Large intestine (tissue), 3 donors: ENCODE results near the gene HSD11B1L. TPM values are rescaled to one million over a fixed set of nuclear protein-coding genes. Genes with fewer than 3 reads are reported as not detected.
A peak's percentile ranks its signal among the peaks of the same experiment; 100 is the strongest.
"Not testable (repeated sequence)": the region's sequence is repeated elsewhere in the genome, so short reads cannot be mapped to it uniquely, and the experiment has no call there.

Experiments
- DNase-seq, 2 donors: peaks; one replicate each; pipeline versions ENCODE4 v3.0.0 to v3.0.0-alpha.2; 2013
- H3K27ac ChIP-seq: one replicate; pipeline ENCODE4 v1.5.1; 2013; ENCODE audit warnings: low read length
- H3K27me3 ChIP-seq: 2 replicates; pipeline ENCODE4 v1.6.1; 2013; ENCODE audit warnings: low read length; ENCODE audit not compliant: control insufficient read depth, insufficient read depth
- H3K36me3 ChIP-seq: 2 replicates; pipeline ENCODE4 v1.6.1; 2013; ENCODE audit warnings: low read length; ENCODE audit not compliant: control insufficient read depth, insufficient read depth
- H3K4me1 ChIP-seq: one replicate; pipeline ENCODE4 v1.6.1; 2013; ENCODE audit warnings: low read length; ENCODE audit not compliant: control insufficient read depth, insufficient read depth
- H3K4me3 ChIP-seq: one replicate; pipeline ENCODE4 v1.5.1; 2013; ENCODE audit warnings: low read length
- H3K9me3 ChIP-seq: one replicate; pipeline ENCODE4 v1.6.1; 2013; ENCODE audit warnings: mild to moderate bottlenecking, low read depth, low read length, moderate library complexity; ENCODE audit not compliant: control insufficient read depth
- WGBS: methylation state at CpG from one replicate; pipeline ENCODE4 v1.1.5; 2013; ENCODE audit warnings: low lambda C conversion rate; ENCODE audit not compliant: insufficient coverage; 5-methylcytosine and 5-hydroxymethylcytosine counted together
- polyA plus RNA-seq: library from polyadenylated mRNA; unstranded; fragments of 120-200 nt; gene quantifications from one replicate; pipeline ENCODE4 v1.2.1, GENCODE V29; 2013

HSD11B1L gene
- polyA plus RNA-seq, 1 donor = 5.7 TPM

DNA sequence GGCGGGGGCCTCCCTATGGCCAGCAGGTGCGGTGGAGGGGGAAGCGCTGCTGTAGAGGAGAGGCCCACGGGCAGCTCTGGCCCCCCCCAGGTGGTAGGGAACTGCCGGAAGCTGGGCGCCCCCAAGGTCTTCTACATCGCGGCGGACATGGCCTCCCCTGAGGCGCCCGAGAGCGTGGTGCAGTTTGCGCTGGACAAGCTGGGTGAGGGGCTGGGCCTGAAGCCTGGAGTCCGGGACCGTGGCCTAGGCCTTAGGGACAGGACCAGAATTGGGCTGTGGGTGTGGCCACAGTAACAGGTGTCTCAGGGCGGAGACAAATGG is 5.5 kb downstream of the HSD11B1L start:
- no CpG with 5 or more reads among the region's 16 CpGs for WGBS
- H3K27ac ChIP-seq = peak overlapping the region; percentile 77
- peaks cover 9% of the 10 kb centered on the region for H3K9me3 ChIP-seq
- H3K4me1 ChIP-seq = peaks cover 8% of the 10 kb centered on the region
- no peak for DNase-seq
- H3K27me3 ChIP-seq = no peaks in the 10 kb centered on the region
- no peaks in the 10 kb centered on the region for H3K36me3 ChIP-seq
- peak overlapping the region; percentile 35 for H3K4me3 ChIP-seq

DNA sequence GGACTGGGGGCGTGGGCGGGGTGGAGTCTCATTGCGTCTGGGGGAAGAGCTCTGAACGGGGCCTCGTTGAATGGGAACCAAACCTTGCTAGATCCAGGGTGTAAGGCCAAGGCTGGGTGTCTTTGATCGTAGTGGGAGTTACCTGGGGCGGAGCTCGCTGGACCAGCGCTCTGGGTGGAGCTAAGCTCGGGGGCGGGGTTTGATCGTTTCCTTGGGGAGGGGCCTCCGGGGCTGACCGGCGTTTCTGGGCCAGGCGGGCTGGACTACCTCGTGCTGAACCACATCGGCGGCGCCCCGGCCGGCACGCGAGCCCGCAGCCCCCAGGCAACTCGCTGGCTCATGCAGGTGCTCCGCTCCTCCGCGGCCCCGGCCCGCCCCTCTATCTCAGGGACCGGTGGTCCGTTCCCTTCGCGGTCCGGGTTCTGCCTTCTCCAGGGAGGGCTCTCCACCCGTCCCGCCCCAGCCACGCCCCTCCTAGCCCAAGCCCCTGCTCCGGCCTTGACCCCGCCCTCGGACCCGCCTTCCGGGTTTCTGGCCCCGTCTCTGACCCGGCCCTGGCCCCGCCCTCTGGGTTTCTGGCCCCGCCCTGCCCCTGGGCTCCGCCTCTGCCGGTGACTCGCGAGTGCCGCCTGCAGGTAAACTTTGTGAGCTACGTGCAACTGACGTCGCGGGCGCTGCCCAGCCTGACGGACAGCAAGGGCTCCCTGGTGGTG is 6.0 kb downstream of the HSD11B1L start:
- peak overlapping the region; percentile 35 for H3K4me3 ChIP-seq
- peak; percentile 94 to 95 for DNase-seq
- H3K9me3 ChIP-seq = peaks cover 9% of the 10 kb centered on the region
- WGBS = no CpG with 5 or more reads among the region's 59 CpGs
- peak overlapping the region; percentile 77 for H3K27ac ChIP-seq
- H3K4me1 ChIP-seq = peaks cover 8% of the 10 kb centered on the region
- peaks cover 4% of the 10 kb centered on the region for H3K36me3 ChIP-seq
- H3K27me3 ChIP-seq = no peaks in the 10 kb centered on the region

DNA sequence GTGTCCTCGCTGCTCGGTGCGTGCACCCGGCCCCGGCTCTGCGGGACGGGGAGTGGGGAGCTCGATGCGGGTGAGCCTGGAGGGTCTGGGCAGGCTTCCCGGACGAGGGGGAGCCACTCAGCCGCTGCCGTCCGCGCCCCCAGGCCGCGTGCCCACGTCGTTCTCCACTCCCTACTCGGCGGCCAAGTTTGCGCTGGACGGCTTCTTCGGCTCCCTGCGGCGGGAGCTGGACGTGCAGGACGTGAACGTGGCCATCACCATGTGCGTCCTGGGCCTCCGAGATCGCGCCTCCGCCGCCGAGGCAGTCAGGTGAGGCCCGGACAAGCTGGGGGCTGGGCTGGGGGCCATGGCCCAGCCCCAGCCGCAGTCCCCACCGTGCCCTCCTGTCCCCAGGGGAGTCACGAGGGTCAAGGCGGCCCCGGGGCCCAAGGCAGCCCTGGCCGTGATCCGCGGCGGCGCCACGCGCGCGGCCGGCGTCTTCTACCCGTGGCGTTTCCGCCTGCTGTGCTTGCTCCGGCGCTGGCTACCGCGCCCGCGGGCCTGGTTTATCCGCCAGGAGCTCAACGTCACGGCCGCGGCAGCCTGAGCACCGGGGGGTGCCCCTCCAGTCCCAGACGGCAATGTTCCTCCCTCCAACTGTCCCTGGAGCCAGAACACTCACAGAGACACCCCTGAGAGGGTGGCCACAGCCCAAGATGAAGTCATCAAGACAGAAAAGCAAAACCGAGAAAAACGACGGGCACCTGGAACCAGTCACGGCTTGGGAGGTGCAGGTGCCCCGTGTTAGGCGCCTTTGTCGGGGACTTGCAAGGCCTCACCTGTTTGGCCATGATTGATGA is 6.8 kb downstream of the HSD11B1L start:
- no peaks in the 10 kb centered on the region for H3K27me3 ChIP-seq
- peaks cover 14% of the 10 kb centered on the region for H3K4me1 ChIP-seq
- WGBS = 90% methylated on average over 2 of the region's 76 CpGs
- H3K9me3 ChIP-seq = peaks cover 9% of the 10 kb centered on the region
- no peak for DNase-seq
- peak overlapping the region; percentile 35 for H3K4me3 ChIP-seq
- peaks cover 11% of the 10 kb centered on the region for H3K36me3 ChIP-seq
- peak overlapping the region; percentile 77 for H3K27ac ChIP-seq

DNA sequence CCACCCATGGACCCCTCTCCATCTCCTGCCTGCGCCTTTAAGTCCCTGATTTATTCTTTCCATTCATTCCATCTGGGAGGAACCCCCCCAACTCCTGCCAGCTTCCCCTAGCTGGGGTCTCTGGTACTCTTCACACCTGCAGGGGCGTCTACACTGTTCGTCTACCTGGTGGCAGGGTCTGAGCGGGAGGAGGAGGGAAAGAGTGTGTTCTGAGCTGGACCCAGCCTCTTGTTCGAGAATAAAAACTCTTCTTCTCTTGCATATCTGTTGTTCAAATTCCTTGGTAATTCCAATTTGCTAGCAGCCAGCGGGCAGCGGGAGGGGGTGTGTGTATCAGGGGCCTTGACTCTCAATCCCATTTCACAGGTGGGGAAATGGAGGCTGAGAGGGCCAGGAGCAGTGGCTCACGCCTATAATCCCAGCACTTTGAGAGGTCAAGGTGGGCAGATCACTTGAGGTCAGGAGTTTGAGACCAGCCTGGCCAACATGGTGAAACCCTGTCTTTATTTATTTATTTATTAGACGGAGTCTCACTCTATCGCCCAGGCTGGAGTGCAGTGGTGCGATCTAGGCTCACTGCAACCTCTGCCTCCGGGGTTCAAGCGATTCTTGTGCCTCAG is 7.5 kb downstream of the HSD11B1L start:
- not testable (repeated sequence) for H3K27me3 ChIP-seq, H3K4me3 ChIP-seq, DNase-seq, H3K9me3 ChIP-seq, H3K27ac ChIP-seq
- Histone ChIP-seq H3K4me1 (peaks cover 14% of the 10 kb centered on the region), H3K36me3 (peaks cover 19% of the 10 kb centered on the region)
- WGBS = 100% methylated on average over 2 of the region's 13 CpGs

DNA sequence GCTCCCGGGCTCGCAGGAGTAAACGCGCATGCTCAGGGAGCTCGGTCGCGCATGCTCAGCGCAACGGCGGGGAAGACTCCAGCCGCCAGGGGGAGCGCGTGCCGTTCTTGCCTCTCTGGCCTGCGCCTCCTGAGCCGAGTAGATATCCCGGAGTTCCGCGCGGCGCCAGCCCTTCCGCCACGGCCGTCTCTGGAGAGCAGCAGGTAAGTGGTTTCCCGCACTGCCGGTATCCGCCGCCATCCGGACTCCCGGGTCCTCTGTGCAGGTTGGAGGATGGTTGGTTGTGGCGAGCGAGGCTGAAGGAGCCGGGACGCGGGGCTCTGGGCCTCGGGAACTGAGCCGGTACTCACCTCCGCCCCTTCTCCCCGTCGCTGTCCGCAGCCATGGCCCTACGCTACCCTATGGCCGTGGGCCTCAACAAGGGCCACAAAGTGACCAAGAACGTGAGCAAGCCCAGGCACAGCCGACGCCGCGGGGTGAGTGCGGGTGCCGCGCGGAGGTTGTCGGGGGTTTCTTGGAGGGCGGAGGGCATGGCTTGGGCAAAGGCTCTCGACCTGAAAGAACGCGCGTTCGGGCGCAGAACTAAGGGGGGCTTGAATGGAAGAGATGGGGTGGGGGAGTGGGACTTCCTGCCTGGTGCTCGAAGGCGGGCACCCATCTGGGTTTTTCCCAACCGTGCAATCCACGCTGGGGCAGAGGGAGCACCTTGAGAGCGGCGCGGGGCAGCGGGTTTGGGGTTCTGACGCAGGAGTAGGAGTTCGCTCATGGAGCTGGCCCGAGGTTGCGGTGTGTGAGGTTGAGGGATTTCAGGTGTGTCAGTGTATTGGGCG is 9.5 kb downstream of the HSD11B1L start, which contains the start of gene RPL36:
RPL36 (plus strand) TSS at position 171 of the 830 bp plus-strand sequence; CDS start at position 384, 213 bp downstream.
- Histone ChIP-seq H3K4me1 (peaks cover 14% of the 10 kb centered on the region), H3K4me3 (peak within 1 kb of the TSS; percentile 97), H3K9me3 (peaks cover 9% of the 10 kb centered on the region), H3K27ac (peak within 1 kb of the TSS; percentile 87), H3K27me3 (no peaks in the 10 kb centered on the region), H3K36me3 (peaks cover 39% of the 10 kb centered on the region)
- WGBS = no CpG with 5 or more reads among the region's 73 CpGs
- DNase-seq = peak; percentile 97 to 99

DNA sequence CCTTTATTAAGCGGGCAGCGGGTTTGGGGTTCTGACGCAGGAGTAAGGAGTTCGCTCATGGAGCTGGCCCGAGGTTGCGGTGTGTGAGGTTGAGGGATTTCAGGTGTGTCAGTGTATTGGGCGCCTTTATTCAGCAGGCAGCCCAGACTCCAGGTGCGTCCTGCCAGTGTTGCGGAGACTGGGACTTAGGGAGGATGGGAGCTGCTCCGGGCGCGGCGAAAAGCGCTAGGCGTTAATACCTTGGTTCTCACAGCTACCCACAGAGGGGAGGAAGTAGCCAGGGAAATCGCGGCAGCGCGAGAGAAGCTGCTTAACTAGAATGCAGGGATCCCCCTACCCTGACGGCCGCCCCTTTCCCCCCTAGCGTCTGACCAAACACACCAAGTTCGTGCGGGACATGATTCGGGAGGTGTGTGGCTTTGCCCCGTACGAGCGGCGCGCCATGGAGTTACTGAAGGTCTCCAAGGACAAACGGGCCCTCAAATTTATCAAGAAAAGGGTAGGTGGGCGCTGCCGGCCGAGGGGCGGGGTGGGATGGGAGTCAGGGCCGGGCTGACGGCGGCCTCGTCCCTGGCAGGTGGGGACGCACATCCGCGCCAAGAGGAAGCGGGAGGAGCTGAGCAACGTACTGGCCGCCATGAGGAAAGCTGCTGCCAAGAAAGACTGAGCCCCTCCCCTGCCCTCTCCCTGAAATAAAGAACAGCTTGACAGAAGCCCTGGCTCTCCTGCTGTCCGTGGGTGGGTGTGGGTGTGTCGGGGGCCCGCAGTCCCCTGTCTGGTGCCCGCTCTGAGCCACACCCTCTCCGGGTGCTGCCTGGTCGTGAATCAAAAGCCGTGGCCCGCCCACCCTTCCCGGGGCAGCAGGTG is 10.4 kb downstream of the HSD11B1L start:
- H3K4me3 ChIP-seq = peak overlapping the region; percentile 97
- peak; percentile 53 to 72 for DNase-seq
- H3K36me3 ChIP-seq = peaks cover 48% of the 10 kb centered on the region
- WGBS = no CpG with 5 or more reads among the region's 54 CpGs
- peaks cover 9% of the 10 kb centered on the region for H3K9me3 ChIP-seq
- H3K27me3 ChIP-seq = no peaks in the 10 kb centered on the region
- peaks cover 13% of the 10 kb centered on the region for H3K4me1 ChIP-seq
- peak overlapping the region; percentile 87 for H3K27ac ChIP-seq

DNA sequence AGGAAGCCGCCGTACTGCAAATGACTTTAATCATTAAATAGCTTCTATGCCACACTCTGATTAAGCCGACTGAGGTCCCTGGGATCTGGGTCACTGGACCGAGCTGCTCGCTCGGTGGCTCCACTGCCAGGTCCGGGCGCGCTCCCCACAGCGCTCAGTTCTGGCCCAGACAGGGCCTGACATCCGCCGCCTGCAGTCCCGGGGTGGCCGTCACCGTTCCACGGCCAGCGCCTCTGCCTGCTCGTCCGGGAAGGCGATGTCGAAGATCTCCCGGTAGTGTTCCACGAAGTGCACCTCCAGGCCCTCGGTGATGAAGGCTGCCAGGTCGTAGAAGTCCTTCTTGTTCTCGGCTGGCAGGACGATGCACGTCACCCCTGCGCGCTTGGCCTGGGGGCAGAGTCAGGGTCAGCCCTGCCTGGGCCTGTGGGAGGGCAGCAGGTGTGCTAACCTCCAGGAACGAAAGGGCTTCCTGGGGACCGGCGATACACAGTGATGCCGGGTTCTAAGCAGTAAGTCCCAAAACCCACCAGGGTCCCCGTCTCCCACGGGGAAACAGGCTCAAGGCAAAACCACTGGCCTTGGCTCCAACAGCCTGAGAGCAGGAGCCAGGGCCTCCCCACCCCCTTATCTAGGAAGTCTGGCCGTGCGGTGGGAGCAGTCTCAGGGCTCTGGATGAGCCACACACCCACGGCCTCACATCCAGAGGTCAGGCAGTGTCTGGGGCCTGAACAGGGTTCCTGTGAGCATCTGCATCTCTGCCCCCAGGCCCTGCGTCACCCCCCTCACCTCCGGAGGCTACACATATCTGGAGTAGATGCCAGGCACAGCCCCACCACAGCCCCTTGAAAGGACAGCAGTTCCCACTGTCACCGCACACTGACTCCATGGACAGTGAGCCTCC is 11.2 kb downstream of the HSD11B1L start:
- Histone ChIP-seq H3K9me3 (peaks cover 8% of the 10 kb centered on the region), H3K27ac (peak overlapping the region; percentile 87), H3K4me1 (peaks cover 9% of the 10 kb centered on the region), H3K4me3 (peak overlapping the region; percentile 97), H3K36me3 (peaks cover 56% of the 10 kb centered on the region), H3K27me3 (no peaks in the 10 kb centered on the region)
- WGBS = no CpG with 5 or more reads among the region's 42 CpGs
- no peak for DNase-seq

DNA sequence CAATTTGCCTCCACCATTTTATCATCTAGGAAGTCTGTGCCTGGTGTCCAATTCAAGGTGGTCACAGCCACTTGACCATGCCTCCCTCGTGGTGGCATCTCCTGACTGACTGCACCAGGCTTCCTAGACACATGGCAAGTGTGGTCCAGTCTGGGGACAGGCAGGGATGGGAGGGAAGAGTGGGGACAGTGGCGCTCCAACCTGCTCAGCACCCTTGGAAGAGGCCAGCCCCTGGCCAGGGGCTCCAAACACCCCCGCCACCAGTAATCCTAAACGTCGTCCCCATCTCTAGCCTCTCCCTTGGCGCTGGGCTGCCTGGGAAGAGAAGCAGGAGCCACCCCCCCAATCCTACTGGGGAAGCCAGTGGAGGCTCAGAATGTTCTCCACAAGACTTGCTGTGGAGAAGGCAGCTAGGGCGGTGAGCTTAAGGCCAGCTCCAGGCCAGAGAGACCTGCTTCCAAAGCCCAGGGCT is 11.9 kb downstream of the HSD11B1L start:
- Histone ChIP-seq H3K4me3 (no peak overlapping the region), H3K27me3 (no peaks in the 10 kb centered on the region), H3K27ac (no peak overlapping the region), H3K36me3 (peaks cover 61% of the 10 kb centered on the region), H3K4me1 (peaks cover 6% of the 10 kb centered on the region), H3K9me3 (peaks cover 3% of the 10 kb centered on the region)
- no CpG with 5 or more reads among the region's 7 CpGs for WGBS
- DNase-seq = no peak
